KMS-11 (cell line): ENCODE results near the gene GNAT3.

Experiments
- H2AFZ ChIP-seq: fragments of 200-600 bp; sonication (generic); 2 replicates; pipeline ENCODE4 v1.6.1; 2016; ENCODE audit warnings: antibody characterized with exemption, mixed run types, low read depth
- H3K27ac ChIP-seq: fragments of 200-600 bp; sonication (generic); 2 replicates; pipeline ENCODE4 v1.6.1; 2016; ENCODE audit warnings: mild to moderate bottlenecking, mixed run types
- H3K27me3 ChIP-seq: fragments of 200-600 bp; sonication (generic); 2 replicates; pipeline ENCODE4 v1.6.1; 2017; ENCODE audit warnings: mild to moderate bottlenecking, low read depth, mixed run types, moderate library complexity; ENCODE audit not compliant: insufficient read depth
- H3K36me3 ChIP-seq: fragments of 200-600 bp; sonication (generic); 2 replicates; pipeline ENCODE4 v1.6.1; 2017; ENCODE audit warnings: mild to moderate bottlenecking, mixed run types; ENCODE audit not compliant: insufficient read depth
- H3K4me1 ChIP-seq: fragments of 200-600 bp; sonication (generic); 2 replicates; pipeline ENCODE4 v1.6.1; 2016; ENCODE audit warnings: mild to moderate bottlenecking, low read depth, mixed run types; ENCODE audit not compliant: poor library complexity, severe bottlenecking
- H3K4me2 ChIP-seq: fragments of 200-600 bp; sonication (generic); 2 replicates; pipeline ENCODE4 v1.7.0; 2016; ENCODE audit warnings: mild to moderate bottlenecking, mixed run types
- H3K4me3 ChIP-seq: fragments of 200-600 bp; sonication (generic); IDR thresholded peaks from 2 replicates; pipeline ENCODE4 v1.6.1; 2017; ENCODE audit warnings: low read depth, low read length, mixed read lengths; ENCODE audit not compliant: insufficient read depth
- H3K79me2 ChIP-seq: fragments of 200-600 bp; sonication (generic); 2 replicates; pipeline ENCODE4 v1.6.1; 2016; ENCODE audit warnings: low read depth, mixed run types; ENCODE audit not compliant: insufficient read depth
- H3K9ac ChIP-seq: fragments of 200-600 bp; sonication (generic); 2 replicates; pipeline ENCODE4 v1.6.1; 2016; ENCODE audit warnings: mild to moderate bottlenecking, mixed run types
- H4K20me1 ChIP-seq: fragments of 200-600 bp; sonication (generic); 2 replicates; pipeline ENCODE4 v1.6.1; 2016; ENCODE audit warnings: mild to moderate bottlenecking, mixed run types; ENCODE audit not compliant: insufficient read depth
- TF ChIP-seq, protein P1 (sequence below): fragments of 200-600 bp; sonication (generic); conservative IDR thresholded peaks from 2 replicates; pipeline ENCODE4 v1.6.1; 2017; ENCODE audit warnings: low read depth, mild to moderate bottlenecking, antibody characterized with exemption, low read length, moderate library complexity, mixed read lengths

Gene GNAT3

DNA sequence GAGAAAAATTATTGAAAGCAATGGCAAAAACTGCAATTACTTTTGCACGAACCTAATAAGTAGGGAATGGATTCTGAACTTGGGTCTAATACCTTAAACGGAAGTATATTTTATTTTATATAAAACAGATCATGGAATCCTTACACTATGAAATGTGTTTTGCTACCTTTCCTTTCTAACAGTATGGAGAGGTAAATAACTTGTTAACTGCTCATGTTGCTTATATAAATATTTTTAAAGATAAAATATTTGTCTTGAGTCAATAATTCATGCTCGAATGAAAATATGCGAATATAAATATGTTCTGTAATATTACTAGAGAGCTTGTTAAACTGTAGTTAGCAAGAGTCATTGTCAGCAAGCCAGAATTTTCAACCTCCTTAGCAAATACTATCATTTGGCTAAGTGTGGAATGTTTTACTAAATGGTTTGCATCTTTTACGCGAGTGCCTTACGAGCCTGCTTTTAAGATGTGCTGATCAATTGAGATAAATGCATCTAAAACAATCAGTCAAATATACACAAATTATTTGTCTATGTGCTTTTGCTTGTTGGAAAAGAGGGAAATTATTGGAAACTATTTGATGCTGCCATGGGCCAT, 5.9 kb downstream of the GNAT3 start:
- Histone ChIP-seq H3K36me3 (no peaks in the 10 kb centered on the region), H3K79me2 (no peaks in the 10 kb centered on the region), H2AFZ (no peak overlapping the region), H3K27me3 (no peaks in the 10 kb centered on the region), H3K4me1 (no peaks in the 10 kb centered on the region), H3K4me2 (no peak overlapping the region), H3K27ac (no peak overlapping the region), H4K20me1 (no peaks in the 10 kb centered on the region), H3K9ac (no peak overlapping the region), H3K4me3 (no peak overlapping the region)
- TF ChIP-seq, protein P1, sequence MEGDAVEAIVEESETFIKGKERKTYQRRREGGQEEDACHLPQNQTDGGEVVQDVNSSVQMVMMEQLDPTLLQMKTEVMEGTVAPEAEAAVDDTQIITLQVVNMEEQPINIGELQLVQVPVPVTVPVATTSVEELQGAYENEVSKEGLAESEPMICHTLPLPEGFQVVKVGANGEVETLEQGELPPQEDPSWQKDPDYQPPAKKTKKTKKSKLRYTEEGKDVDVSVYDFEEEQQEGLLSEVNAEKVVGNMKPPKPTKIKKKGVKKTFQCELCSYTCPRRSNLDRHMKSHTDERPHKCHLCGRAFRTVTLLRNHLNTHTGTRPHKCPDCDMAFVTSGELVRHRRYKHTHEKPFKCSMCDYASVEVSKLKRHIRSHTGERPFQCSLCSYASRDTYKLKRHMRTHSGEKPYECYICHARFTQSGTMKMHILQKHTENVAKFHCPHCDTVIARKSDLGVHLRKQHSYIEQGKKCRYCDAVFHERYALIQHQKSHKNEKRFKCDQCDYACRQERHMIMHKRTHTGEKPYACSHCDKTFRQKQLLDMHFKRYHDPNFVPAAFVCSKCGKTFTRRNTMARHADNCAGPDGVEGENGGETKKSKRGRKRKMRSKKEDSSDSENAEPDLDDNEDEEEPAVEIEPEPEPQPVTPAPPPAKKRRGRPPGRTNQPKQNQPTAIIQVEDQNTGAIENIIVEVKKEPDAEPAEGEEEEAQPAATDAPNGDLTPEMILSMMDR, result no peak

DNA sequence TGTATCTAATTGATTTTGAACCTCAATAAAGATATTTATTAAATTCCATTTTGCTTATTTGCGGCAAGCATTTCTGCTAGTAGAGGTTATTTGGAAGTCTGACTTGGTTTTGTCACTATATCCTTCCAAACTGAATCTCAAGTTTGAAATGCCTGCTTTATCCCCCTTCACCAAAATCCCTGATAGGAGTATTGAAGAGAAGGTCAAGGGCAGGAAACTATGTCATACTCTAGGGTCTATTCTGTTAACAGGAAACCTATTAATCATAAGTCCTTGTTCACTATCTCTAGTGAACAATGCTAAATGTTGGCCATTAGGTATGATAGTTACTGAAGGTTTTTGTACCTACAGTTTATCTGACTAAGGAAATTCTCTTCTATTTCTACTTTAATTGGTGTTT, 11.5 kb downstream of the GNAT3 start:
- Histone ChIP-seq H3K36me3 (no peaks in the 10 kb centered on the region; the same call in 1 of the 2 replicates), H3K27ac (no peak overlapping the region), H3K79me2 (no peaks in the 10 kb centered on the region)

DNA sequence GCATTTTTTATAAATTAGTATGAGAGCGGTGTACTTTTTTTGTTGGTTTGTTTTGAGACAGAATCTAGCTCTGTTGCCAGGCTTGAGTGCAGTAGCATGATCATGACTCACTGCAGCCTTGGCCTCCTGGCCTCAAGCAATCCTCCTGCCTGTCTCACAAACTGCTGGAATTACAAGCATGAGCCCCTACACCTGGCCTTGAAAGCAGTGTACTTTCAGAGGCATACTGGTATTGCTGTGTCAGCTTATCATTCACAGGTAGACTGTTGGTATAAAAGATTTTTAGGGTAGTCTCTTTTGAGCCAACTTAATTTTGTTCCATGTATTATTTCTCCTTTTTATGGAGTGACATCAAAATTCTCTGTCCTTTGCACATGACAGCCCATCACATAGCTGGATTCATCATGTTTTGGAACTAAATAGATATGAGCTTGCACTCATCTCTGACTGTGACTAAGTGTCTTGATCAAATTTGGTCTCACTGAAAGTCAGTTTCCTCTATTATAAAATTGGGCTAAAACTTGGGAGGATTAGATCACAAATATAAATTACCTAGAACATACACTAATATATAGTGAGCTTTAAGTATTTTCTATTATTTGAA, 12.4 kb downstream of the GNAT3 start:
- Histone ChIP-seq H3K9ac (no peak overlapping the region), H3K27me3 (no peaks in the 10 kb centered on the region), H3K27ac (no peak overlapping the region), H3K4me2 (no peak overlapping the region), H3K79me2 (no peaks in the 10 kb centered on the region), H3K4me3 (no peak overlapping the region), H4K20me1 (no peaks in the 10 kb centered on the region), H3K36me3 (no peaks in the 10 kb centered on the region; the same call in 1 of the 2 replicates), H2AFZ (no peak overlapping the region), H3K4me1 (no peaks in the 10 kb centered on the region)
- TF ChIP-seq, protein P1, result no peak

More for the DNA sequence above, 11.5 kb downstream of the GNAT3 start:
- TF ChIP-seq, protein P1, result no peak
- H3K4me3 ChIP-seq, result no peak overlapping the region
- H3K27me3 ChIP-seq, result no peaks in the 10 kb centered on the region
- no peak overlapping the region for H3K4me2 ChIP-seq
- no peak overlapping the region for H3K9ac ChIP-seq
- H2AFZ ChIP-seq, result no peak overlapping the region
- H4K20me1 ChIP-seq, result no peaks in the 10 kb centered on the region
- H3K4me1 ChIP-seq, result no peaks in the 10 kb centered on the region

DNA sequence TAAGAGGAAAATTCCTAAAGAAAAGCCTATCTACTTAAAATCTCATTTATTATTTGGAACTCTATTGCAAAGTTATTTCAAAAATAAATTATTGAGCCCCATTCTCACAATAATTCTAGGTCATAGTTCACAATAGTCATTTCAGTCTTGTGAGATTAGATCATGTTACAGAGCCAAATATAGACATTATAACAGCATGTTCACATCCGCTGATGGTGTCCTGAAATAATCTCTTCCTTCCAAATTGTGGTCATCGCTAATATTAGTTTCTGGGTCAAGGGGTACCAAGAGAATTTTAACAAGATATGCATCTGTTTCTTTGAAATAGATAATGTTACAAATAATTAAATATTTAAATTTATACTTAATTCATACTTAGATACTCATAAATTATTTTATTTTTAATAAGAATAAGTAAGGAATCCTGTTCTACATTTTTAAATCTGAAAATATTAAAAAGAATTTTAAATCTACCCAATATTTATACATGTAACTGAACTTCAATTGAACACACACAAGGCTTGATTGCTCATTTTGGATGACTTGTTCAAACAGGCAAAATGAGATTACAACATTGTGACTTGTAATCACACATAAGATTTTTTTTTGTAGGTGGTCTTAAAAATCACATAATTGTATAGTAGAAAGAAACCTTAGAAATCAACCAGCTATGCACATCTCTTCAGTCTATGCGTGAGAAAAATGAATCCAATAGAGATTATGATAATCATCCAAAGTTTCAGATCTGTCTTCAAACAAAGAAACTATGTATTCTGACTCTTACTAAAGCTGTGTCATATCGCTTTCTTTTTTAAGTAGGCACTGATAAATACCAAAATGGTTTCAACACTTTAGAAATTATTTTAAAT, 13.1 kb downstream of the GNAT3 start:
- H2AFZ ChIP-seq, result no peak overlapping the region
- H3K27me3 ChIP-seq, result no peaks in the 10 kb centered on the region
- no peak overlapping the region for H3K9ac ChIP-seq
- no peaks in the 10 kb centered on the region for H3K79me2 ChIP-seq
- no peak overlapping the region for H3K4me3 ChIP-seq
- H3K36me3 ChIP-seq, result no peaks in the 10 kb centered on the region; the same call in 1 of the 2 replicates
- TF ChIP-seq, protein P1, result no peak
- H4K20me1 ChIP-seq, result no peaks in the 10 kb centered on the region
- no peak overlapping the region for H3K4me2 ChIP-seq
- H3K27ac ChIP-seq, result no peak overlapping the region
- H3K4me1 ChIP-seq, result no peaks in the 10 kb centered on the region
